GOT3 (cell line): ENCODE data around the gene CRYL1.

Experiments
- DNase-seq: peaks from one replicate; lab custom pipeline; 2025; ENCODE audit warnings: mixed read lengths; lab: John Stamatoyannopoulos, UW

Gene CRYL1

DNA sequence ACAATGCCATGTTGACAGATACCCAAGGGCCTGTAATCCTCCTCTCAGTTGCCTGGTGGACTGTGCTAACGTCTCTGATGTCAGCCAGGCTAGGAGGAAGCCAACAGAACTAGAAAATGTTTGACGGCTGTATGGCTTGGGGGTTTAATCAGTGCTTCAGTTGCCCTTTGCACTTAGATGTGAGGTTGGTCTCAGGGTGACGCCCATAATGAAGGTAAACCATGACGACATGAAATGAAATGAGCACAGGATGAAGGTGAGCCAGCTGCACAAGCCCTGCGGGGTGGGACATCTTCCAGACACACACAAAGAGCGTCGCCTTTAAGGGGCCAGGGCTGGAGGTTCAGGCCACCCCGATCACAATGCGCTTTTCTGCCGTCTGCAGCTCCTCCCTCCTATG is 127.2 kb downstream of the CRYL1 start:
- DNase-seq, result no peak

DNA sequence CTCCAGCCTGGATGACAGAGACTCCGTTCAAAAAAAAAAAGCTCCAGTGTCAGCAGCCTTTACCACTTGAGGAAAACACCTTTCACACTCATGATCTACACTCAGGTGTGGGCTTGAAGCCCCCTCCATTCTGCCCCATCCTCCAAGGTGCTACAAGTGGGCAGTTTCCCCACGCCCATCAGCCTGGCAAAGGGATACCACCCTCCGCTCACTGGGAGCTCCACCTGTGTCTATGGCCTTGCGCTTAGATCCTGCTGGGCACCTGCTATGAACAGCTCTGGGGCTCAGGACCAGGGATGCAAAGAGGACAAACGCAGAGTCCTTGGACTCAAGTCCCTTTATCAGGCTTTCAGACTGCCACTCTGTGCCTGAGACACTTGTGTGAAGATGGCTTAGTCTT is 127.8 kb downstream of the CRYL1 start:
- DNase-seq, result no peak

GRCh38 chr13:20395061-20395916 is 130.4 kb downstream of the CRYL1 start:
- DNase-seq, result no peak

DNA sequence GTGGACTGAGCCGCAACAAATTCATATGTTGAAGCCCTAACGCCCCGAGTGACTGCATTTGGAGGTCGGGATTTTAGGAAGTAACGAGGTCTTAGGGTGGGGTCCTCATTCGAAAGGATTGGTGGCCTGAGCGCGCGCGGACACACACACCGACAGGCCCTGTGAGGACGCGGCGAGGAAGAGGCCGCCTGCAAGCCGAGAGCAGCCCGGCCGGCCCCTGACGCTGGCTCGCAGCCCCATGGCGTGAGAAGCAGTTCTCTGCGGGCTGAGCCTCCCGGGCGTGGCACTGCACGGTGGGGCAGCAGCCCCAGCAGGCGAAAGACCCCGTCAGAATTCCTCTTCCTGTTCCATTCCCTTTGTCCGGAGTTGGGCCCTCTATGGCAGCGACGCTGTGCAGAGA is 131.2 kb downstream of the CRYL1 start:
- DNase-seq, result no peak

- DNase-seq, result no peak
Measured at GRCh38 chr13:20394169-20394501, 131.5 kb downstream of the CRYL1 start.

DNA sequence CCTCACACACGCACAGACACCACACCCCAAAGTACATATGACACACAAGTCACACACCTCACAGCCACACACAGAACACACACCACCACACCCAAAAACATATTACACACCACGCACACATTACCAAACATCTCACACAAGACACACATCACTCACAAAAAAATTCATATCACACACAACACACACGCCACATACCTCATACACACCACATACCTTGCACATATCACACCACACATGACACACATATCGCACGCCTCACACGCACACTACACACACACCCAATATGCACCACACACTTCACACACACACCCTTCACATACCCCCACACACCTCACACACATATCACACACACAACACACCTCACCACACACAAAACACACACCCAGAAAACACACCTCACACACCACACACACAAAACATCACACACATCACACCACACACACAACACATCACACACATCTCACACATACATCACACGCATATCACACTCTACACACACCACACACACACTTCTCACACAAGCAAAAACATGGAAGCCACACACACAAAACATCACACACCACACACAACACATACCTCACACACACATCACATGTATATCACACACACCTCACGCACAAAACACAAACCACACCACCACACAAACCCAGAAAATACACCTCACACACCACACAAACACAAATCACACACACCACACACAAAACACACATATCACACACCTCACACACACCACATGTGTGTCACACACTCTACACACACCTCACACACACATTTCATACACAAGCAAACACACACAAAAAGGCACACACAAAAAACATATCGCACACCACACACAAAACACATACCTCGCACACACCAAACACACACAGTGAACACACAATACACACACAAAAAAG is 132.1 kb downstream of the CRYL1 start:
- no peak for DNase-seq

DNA sequence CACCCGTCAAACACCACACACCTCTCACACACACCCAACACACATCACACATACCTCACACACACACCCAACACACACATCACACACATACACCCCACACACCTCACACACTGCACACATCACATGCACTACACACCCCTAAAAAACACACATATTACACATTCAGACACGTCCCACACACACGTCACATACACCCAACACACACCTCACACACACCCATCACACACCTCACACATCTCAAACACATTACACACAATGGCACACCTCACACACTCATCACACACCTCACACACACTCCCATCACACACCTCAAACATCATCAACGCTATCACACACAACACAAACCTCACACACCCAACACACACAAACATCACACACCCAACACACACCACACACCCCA is 133.1 kb downstream of the CRYL1 start:
- DNase-seq, result no peak

DNA sequence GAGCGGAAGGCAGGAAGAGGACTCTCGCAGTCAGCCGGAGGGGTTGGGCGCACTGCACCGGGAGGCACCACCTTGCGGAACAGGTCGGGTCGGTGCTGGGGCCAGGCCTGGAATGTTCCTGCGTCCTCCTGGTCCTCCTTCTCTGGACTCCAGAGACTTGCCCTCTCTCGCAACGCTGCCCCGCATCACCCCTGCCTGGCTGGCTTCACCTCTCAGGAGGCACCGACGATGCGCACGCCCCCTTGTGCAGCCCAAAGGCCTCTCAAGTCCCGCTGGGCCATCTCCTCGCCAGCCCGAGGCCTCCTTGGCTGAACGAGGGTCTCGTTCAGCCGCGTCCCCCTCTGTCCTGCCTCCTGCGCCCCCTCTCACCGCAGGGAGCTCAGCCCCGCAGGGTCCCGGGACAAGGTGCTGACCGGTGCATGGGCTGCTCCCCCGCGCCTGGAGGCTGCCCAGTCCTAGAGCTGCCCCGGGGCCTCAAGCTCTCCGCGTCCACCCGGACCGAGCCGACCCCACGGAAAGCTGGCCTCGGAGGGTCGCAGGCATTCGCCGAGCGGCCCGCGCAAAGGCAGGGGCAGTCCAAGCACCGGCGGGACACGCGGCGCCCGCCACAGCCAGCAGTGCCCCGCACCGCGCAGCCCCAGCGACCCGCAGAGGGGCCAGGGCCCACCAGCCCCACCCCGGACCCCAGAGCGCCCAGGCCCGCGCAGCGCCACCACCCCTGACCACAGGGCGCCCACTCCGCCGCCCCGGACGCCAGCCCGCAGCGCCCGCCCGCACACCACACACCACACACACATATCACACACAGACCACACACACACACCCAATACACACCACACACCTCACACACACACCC is 133.8 kb downstream of the CRYL1 start:
- no peak for DNase-seq

DNA sequence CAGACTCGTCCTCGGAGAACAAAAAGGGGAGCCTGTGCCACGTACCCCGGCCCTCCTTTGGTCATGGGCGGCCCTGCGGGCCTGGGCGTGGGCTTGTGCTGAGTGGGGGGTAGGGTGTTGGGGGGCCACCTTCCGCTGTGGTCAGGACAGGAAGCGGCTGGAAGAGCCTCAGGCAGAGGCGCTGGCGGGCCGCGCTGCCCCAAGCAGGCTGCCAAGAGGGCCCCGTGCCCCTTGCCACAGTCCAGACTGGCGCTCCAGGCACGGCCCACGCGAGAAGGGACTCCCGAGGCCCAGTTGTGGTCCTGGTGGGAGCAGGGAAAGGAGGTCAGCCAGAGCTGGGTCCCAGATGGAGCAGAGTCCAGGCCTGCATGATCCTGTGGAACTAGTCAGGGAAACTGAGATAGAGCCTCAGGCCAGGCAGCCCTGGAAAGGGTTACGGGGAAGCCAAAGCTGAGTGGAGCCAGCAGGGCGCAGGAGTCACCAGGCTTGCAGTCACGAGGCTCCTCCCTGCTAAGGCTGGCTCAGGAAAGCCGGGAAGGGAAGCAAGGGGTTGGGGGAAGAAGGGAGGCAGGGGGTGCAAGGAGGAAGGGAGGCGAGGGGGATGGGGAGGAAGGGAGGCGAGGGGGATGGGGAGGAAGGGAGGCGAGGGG is 135.0 kb downstream of the CRYL1 start:
- DNase-seq, result no peak

GRCh38 chr13:20389696-20390525 is 135.7 kb downstream of the CRYL1 start:
- no peak for DNase-seq

DNA sequence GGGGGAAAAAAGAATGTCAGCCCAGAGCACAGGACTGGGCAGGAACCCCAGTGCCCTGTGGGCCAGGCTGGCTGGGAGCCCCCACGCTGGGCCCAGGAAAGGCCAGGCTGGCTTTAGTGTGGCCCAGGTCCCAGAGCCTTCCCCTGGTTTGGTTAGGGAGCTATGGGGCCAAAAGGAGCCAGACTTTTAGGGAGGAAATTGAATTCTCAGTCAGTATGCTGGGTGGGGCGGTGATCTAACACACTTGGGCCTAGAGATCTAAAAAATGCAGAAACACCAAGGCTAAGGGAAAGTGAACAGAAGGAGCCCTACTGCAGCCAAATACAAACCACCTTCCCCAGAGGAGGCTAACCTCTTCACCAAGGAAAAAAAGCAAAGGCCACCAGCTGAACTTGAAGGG is 137.5 kb downstream of the CRYL1 start:
- DNase-seq, result no peak

GRCh38 chr13:20387441-20387971 is 138.2 kb downstream of the CRYL1 start:
- DNase-seq, result no peak

DNA sequence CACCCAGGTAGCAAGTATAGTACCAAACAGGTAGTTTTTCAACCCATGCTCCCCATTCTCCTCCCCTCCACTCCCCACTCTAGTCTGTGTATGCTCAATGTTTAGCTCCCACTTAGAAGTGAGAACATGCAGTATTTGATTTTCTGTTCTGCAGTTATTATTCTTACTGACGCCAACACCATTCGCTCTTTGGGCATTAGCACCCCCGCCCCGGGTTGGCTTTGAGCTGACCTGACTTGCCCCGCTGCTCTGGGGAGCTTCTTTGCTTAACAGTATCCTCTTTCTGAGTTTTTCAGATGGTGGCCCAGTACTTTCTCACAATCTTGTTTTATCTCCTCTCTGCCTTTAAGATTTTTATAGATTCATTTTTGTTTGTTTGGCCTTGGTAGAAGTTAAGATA is 138.7 kb downstream of the CRYL1 start:
- no peak for DNase-seq

DNA sequence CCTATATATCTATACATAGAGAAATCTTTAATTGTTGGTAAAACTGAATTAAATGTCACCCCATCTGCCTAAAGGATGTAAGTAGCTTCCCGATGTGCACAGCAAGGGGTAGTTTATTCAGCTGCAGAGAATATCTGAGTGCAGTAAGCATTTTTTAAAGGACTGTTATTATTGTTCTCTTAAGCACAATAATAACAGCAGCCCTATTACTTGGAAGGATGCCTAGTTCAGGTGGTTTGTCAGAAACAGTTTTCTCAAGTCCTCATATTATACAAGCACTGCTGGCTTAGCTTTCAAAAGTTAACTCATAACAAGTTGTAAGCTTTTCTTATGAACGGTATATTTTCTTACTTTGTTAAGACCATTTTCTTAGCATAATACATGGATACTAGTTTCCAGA is 142.6 kb downstream of the CRYL1 start:
- DNase-seq, result no peak

DNA sequence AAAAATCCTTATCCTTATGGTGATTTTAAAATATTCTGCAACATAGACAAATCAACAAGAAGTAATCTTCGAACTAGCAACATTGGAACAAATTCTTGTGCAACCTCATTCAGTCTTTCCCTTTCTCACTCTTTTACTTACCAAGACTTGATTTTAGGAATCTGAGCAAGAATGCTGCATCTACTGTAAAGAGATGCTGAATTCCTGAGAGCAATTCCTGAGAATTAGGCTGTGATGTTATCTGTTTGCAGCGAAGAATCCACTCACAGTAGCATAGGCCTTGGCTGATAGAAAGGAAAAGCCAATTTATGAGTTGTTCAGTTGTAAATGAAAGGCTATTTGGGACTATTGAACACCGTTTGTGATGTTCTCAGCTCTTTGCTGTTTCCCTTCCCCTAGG is 144.3 kb downstream of the CRYL1 start:
- DNase-seq, result no peak

- DNase-seq, result no peak
Measured at GRCh38 chr13:20378721-20379120, 146.9 kb downstream of the CRYL1 start.

DNA sequence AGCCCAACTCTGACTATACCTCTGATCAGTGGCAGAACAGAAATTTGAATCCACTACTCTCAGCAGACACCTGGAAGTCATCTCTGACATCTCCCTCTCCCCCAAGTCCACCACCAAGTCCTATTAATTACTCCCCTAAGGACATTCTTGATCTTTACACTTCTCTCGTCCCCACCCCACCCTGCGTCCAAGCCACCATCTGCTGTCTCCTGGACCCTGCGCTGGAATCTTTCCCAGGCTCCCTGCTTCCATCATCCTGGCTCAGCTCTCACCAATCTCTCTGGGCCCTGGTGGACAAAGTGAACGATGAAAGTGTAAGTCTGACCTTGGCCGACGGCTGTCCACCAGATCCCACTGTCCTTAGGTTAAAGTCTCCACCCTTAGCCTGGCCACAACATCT is 147.9 kb downstream of the CRYL1 start:
- no peak for DNase-seq

DNA sequence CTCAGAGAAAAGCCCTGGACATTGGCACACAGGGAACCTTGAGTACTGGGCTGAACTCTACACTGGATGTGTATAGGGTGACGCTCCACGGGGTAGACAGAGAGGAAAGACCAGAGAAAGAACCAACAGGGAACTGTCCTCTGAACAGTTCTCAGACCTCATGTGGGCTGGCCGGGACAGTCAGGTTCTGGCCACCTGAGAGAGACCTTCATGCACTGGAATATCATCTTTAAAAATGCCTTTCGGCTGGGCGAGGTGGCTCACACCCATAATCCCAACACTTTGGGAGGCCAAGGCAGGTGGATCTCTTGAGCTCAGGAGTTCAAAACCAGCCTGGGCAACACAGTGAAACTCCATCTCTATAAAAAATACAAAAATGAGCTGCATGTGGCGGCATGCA is 149.8 kb downstream of the CRYL1 start:
- no peak for DNase-seq

- no peak for DNase-seq
Measured at GRCh38 chr13:20373861-20374260, 151.8 kb downstream of the CRYL1 start.

GRCh38 chr13:20371825-20372224 is 153.8 kb downstream of the CRYL1 start:
- no peak for DNase-seq
